Activated CD4-positive, alpha-beta T cell treated with anti-CD3 and anti-CD28 coated beads, Interleukin-2, Interleukin-6, amounts not matched to agents 100 ng/mL and 50 ng/mL, durations not matched to agents 16 hours and 8 hours (primary cell): ENCODE results near the gene SNX9.

Source experiments
- DNase-seq: peaks from one replicate; pipeline ENCODE4 v3.0.0-alpha.2; 2020

SNX9 gene

DNA sequence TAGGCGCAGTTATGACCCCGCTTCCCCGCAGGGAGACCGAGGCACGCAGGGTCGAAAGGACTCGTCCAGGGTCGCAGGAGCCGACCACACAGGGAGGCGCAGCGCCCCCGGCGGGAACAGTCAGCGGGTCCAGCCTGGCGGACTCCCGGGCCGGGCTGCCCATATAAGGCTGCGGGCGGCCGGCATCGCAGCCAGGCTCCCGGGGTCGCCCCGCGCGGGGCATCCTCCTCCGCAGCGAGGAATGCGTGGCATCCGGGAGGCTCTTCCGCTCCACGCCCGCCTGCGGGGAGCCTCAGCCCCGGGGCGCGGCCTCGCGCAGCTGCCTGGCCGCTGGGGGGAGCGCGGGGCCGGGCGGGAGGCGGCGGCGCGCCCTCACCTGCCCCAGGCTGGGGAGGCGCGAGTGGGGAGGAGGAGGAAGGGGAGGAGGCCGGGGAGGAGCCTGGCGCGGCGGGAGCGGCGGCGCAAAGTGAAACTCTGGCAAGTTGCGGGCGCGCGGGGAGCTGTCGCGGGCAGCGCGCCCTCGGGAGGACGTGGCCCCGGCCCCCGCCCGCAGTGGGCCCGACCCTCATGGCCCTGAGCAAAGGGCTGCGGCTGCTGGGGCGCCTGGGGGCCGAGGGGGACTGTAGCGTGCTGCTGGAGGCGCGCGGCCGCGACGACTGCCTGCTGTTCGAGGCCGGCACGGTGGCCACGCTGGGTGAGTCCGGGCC, 158.5 kb downstream of the SNX9 start, which contains the start of gene SYNJ2:
SYNJ2 (plus strand) TSS at position 469 of the 707 bp plus-strand sequence; CDS start at position 568, 99 bp downstream.
- DNase-seq: peak; percentile 87

DNA sequence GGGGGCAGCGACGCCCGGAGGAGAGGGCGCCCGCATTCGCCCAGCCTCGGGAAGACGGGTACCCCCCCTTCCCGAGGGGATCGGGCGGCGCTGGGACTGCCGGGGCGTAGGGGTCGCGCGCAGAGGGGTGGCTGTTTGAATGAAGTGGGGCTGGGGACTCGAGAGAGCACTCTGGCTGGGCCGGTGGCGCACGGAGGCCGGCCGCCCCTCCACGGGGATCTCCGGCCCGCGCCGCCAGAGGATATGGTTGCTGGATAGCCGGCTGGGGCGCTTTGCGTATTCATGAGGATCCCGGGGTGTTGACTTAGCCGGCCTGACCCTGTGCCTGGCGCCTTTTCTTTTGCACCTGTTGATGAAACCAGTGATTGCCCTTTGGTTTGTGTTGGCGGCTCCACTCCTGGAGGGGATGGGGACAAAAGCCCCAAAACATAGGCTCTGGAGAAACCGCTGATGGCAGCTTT, 159.1 kb downstream of the SNX9 start:
- peak; percentile 46 for DNase-seq

DNA sequence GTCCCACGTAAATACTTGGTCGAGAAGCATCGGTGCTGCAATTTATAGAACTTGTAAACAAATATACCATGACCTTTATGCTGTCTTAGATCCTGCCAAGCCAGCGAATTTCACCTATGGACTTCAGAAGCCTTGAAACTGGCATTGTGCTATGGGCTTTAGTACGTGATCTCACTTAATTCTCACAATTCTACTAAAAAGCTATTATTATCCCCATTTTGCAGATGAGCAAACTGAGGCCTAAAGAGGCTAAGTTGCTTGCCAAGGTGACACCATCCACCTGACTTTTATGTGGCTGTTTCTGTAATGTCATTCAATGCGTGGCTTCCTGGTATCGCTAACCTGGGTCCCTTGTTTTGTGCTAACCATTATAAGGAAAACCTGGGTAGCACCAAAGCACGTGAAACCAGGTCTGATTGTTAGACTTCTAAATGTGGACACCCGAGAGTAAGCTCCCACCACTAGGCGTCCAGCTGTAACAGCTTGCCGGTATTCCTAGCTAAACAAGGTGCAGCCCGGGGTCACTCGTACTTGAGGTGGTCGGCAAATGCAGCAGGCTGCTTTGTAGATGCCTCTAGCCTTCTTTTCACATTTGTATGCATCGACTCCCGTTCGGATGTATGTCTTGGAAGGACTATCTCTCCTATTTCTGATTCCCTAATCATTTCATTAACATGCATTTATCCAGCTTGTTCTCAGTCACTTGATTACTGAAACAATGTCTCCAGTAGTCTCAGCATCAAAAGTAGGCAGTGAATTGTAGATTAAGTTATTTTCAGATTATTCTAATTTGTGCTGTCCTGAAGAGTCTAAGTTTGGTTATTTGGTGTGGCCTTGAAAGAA, 159.7 kb downstream of the SNX9 start:
- peak; percentile 25 for DNase-seq

DNA sequence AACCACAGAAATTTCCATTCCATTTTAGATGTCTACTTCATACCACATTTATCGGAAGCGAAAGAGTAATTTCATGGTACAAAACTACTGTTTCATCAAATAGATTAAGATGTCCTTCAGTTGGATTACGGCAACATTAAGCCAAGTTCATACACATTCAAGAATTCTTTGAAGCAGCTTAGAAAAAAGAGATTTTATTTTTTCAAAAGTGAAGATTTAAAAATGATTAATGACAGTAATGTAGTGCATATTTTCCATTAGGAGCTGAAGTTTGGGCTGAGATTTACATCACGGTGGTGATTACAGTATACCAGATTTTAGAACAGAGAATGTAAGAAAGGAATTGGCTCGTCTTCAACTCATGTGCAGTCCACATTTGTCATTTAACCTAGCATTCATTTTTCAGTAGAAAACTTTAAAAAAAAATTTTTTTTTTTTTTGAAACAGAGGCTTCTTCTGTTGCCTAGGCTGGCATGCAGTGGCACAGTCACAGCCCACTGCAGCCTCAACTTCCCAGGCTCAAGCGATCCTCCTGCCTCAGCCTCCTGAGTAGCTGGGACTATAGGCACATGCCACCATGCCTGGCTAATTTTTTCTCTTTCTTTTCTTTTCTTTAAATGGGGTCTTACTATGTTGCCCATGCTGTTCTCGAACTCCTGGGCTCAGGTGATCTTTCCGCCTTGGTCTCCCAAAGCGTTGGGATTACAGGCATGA, 160.5 kb downstream of the SNX9 start:
- no peak for DNase-seq

DNA sequence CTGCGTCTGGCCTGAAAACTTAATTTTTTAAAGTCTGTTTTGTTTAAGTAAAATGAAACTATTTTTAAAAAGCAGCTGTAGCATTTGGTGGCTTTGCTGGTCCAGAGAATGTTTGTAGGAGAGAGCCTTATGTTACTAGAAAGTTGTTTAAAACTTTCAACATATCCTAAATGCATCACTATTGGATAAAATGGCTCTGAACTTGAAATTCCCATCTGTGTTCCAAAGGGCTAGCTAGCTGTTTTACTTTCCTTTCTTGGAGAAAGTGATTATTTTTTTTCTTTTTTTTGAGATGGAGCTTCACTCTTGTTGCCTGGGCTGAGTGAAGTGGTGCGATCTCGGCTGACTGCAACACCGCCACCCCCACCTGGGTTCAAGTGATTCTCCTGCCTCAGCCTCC, 161.1 kb downstream of the SNX9 start:
- DNase-seq: no peak

DNA sequence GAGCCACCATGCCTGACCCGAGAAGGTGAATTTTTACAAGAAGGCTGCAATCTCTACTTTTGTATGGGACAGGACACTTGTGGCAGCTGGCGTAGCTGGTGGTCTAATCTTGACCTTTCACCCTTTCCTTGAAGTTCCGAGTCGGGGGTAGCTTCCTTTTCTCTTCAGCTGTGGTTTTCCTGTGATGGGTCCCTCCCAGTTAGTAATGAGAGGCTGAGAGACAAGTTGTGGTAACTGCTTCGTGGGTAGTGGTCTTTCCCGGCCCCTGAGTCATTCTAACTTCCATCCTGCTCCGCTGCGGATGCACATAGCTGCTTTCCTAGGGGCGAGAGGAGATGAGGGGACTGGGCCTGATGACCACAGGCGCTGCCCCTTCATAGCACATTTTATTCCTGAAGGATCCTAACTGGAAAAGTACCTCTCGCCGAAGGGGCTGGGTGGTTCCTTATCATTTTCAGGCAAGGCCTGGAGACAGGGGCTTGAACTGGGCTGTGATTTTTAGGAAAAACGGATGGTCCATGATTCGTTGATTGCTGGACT, 161.7 kb downstream of the SNX9 start:
- DNase-seq: peak; percentile 21

DNA sequence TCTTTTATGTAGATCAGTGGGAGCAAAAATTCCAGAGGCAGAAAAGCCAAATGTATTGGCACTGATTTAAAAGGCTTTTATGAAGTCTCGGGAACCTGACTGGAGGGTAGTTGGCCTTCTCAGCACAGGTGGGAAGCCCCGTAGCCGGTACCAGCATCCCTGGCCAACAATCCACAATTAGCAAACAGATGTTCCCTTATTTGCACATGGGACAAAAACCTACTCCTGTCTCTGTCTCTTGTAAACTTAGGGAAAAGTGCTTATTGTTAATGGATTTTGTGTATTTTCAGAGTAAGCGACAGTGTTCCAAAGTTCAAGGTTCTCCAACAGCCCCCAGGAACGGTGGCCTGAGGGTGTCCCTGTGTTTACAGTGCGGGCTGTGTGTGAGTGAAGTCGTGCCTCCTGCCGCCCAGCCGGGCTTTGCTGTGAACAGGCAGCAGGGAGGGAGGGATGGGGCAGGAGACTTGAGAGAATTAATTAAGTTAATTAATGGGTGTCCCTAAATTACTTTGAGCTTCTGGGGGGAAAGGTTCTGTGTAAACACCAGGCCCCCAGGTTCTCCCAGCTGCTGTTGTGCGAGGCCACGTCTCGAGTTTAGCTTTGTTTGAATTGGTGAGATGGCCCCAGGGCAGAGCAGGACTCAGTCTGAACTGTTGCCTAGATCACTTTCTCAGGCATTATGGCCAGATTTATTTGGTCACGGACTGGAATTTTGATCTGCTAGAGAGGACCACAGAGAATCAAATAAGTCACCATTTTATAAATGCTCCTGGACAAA, 162.5 kb downstream of the SNX9 start:
- DNase-seq: no peak

DNA sequence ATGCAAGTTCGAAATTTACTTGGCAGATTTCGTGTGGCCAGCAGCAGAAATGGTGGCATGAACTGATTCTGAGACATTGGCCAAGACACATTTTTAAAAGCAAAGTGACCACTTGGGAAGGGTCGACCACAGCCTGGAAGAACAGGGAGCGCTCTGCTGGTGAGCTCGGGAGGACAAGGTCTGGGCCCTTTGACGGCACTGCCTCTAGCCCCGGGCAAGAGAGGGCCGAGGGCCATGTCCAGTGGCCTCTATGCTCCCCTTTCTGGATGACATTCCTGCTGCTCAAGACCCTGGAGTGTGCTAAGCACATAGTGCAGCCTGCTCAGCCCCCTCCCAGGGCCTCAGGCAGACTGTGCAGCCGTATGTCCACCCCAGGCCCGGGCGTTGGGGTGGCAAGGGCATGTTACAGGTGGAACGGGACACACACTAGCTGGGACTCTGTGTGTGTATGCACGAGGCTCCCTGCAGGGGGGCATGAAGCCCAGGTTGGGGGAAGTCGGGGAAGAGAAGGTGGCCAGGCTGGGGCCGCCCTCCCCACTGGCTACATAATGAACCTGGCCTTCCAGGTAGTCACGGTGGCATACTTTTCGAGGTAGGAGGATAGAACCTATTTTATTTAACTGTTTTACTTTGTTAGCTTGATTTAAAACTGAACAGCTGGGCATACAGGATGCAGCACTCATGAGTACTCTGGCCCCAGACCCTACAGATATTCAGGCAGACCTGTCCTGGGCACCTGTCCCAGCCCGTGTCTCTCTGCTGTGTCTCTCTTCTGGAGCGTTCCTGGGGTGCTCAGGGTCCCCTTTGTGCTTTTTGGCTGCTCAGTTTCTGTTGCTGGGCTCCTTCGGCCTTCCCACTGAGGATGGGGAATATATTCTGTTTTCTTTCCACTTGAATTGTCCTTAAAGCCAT, 165.0 kb downstream of the SNX9 start:
- no peak for DNase-seq

DNA sequence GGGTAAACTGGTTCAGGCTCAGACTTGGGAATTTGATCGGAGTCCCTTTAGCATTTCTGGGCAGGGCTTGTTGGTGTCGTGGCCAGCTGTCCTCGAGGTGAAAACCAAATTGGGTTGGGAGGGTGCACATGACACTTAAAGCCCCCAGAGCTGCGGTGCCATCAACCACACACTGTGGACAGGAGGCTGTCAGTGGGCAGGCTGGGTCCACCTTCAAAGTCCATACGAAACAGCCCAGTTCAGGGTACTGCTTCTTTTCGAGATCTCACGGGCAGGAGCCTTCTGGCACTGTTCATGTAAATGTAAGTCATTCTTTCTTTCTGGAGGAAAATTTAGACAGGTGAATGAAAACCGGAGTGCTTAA, 165.6 kb downstream of the SNX9 start:
- no peak for DNase-seq

DNA sequence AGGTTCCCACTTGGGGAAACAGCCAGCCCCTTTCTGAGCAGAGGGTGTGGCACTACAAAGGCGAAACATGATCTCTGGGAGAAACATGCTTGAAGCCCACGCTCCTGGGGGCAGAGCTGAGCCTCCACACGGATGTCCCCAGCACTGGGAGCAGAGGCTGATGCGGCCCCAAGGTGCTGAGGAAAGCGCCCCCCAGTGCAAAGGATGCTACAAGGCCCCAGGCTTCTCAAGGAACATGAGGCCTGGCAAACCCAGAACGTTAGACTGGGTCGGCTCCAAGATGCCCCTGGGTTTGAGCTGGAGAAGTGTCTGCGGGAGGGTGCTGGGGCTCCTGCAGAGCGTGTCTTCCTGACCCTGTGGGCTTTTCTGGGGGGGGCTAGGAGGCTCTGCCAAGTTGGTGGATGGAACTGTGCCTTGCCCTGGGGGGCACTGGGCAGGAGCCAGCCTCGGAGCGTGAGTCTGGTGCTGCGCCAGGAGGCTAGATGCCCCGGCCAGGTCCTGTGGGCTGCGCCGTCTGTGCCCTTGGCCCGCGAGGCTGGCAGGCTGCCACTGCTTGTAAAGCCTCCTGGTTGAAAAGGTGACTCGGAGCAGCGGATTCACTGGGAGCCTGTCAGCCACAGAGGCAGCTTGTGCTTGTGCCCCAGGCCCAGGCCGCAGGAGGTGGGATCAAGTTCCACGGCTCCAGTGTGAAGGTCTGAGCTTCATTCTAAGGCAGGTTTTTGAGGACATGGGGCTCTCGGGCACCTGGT, 166.7 kb downstream of the SNX9 start:
- no peak for DNase-seq

DNA sequence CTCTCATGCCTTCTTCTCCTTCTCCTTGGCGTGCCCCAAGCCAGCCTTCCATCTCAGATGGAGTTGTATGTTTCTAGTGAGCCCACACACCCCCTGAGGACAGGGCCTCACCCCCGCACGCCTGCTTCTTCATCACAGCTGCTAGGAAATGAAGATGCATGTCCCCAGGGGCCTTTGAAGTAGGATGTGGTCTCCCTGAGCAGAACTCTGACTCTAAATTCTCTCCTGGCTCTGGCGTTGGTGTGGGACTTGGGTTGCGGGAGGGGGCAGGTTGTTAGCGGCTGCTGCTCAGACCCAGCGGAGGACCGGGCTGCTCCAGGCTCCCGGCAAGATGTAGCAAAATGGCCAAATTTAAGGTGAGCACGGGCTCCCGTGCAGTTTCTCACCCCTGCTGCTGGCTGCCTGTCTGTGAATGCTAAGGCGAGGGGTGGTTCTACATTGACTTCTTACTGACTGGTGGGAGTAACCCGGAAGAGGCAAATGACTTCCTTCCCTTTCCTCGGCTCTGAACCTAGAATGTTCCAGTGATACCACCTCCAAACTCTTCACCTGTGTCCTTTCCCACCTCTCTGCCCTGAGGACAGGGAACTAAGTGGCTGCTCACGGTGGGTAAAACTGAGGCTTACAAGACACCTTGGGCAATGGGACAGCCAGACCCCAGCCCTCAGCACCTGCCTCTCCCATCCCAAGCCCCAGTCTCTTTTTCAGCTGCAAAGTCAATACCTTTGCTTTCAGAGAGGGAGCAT, 167.4 kb downstream of the SNX9 start:
- DNase-seq: peak; percentile 14

DNA sequence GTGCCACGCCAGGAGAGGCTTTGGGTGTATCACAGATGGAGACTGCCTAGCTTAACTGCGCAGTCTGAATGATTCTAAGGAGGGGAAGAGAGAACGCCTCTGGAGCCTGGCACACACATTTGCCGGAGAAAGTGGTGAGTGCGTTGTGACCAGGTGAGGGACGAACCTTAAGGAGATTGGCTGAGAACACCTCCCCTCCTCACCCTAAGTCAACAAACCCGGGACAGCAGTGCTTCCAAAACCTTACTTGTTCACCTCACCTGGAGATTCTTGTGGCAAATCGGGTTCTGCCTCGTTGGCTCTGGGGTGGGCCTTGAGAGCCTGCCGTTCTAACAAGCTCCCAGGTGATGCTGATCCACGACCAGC, 168.0 kb downstream of the SNX9 start:
- no peak for DNase-seq

DNA sequence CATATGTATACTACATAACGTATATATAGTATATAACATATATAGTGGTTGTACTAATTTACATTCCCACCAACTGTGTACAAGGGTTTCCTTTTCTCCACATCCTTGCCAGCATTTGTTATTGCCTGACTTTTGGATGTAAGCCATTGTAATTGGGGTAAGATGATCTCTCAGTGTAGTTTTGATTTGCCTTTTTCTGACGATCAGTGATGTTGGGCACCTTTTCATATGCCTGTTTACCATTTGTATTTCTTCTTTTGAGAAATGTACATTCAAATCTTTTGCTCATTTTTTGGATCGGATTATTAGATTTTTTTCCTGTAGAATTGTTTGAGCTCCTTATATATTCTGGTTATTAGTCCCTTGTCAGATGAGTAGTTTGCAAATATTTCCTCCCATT, 170.0 kb downstream of the SNX9 start:
- DNase-seq: no peak

DNA sequence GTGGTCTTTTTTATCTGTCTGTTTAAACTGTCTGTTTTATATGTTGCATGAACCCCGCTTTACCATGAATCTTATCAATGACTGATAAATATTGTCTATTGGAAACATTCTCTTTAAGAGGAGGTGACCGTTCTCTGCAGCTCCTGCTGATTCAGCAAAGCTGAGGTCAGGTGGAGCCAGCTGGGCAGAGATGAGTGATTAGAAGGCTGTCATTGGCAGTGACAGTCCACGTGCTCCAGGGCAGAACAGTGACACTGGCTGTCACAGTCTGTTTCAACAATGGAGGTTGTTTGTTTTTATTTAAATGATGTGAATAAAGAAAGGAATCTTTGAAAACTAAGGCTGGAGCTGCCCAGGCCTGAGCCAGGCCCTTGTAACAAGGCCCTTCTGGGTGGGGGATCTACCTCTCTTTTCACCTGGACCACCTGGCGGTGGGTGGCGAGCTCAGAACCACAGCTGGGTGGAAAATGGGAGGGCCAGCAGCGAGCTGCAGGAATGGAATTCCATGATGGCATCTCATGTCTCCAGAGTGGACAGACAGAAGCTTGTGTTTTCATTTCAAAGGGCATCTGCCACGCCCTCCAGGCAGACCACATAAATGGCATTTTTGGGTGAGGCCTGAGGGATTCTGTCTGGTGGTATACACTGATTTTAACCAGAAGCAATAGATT, 171.2 kb downstream of the SNX9 start:
- DNase-seq: no peak
